ENCODE data around the gene SPR.

GRCh38 chr2:72915320-72915906 lies 28.2 kb downstream of the SPR start:
- no peak for TF ChIP-seq POLR2AphosphoS5 (IDR thresholded peaks at IDR 0.05; ENCODE audit: borderline replicate concordance, low read depth, low read length)
- TF ChIP-seq EZH2 (IDR thresholded peaks at IDR 0.05), result no peak
